SJSA1 (cell line): ENCODE measurements around the gene SLC25A44. TPM values are rescaled to one million over a fixed set of nuclear protein-coding genes. Genes with fewer than 3 reads are reported as not detected.
"Not testable (repeated sequence)": the region's sequence is repeated elsewhere in the genome, so short reads cannot be mapped to it uniquely, and the experiment has no call there.

Experiments used
- DNase-seq, 2 experiments: peaks; one replicate each; pipeline ENCODE4 v3.0.0-alpha.2; 2015 to 2020; ENCODE audit warnings: low spot score in 2 of 2, low read depth in 1 of 2
- H3K27ac ChIP-seq: fragments of 250-450 bp; sonication (Bioruptor Pico); 2 replicates; pipeline ENCODE4 v1.5.1; 2020; ENCODE audit warnings: mild to moderate bottlenecking, moderate library complexity
- H3K27me3 ChIP-seq: fragments of 250-450 bp; sonication (Bioruptor Pico); replicated peaks from 2 replicates; pipeline ENCODE4 v1.5.1; 2020; ENCODE audit warnings: mild to moderate bottlenecking, moderate library complexity
- H3K36me3 ChIP-seq: fragments of 250-450 bp; sonication (Bioruptor Pico); 2 replicates; pipeline ENCODE4 v1.5.1; 2020; ENCODE audit warnings: mild to moderate bottlenecking
- H3K4me1 ChIP-seq: fragments of 250-450 bp; sonication (Bioruptor Pico); replicated peaks from 2 replicates; pipeline ENCODE4 v1.6.1; 2021; ENCODE audit warnings: mild to moderate bottlenecking
- H3K4me3 ChIP-seq: fragments of 250-450 bp; sonication (Bioruptor Pico); 2 replicates; pipeline ENCODE4 v1.5.1; 2020; ENCODE audit warnings: mild to moderate bottlenecking
- H3K9me3 ChIP-seq: fragments of 250-450 bp; sonication (Bioruptor Pico); replicated peaks from 2 replicates; pipeline ENCODE4 v1.5.1; 2020; ENCODE audit warnings: mild to moderate bottlenecking
- total RNA-seq: library from RNA; depleted of rRNA; stranded (reverse); fragments of >200 nt; shearing (Covaris generic); gene quantifications from 2 replicates; pipeline ENCODE4 v1.2.3, GENCODE V29; 2014

The SLC25A44 gene
- total RNA-seq, 1 experiment from 2014 or later = 17.9 TPM

- Histone ChIP-seq H3K36me3 (peaks cover 74% of the 10 kb centered on the region), H3K4me1 (peaks cover 9% of the 10 kb centered on the region), H3K27ac (0 out of 2 replicates have a peak overlapping the region, but pooled peaks have one; percentile 29), H3K9me3 (no peaks in the 10 kb centered on the region), H3K4me3 (no peak overlapping the region), H3K27me3 (no peaks in the 10 kb centered on the region)
- DNase-seq = no peak
Observed at GRCh38 chr1:156203331-156203730, 9.4 kb downstream of the SLC25A44 start.

GRCh38 chr1:156204686-156205085 lies 10.8 kb downstream of the SLC25A44 start:
- no peaks in the 10 kb centered on the region for H3K9me3 ChIP-seq
- peaks cover 9% of the 10 kb centered on the region for H3K4me1 ChIP-seq
- H3K27me3 ChIP-seq = no peaks in the 10 kb centered on the region
- no peak overlapping the region for H3K27ac ChIP-seq
- H3K4me3 ChIP-seq = no peak overlapping the region
- DNase-seq = no peak
- H3K36me3 ChIP-seq = peaks cover 78% of the 10 kb centered on the region

- no peaks in the 10 kb centered on the region for H3K9me3 ChIP-seq
- H3K4me3 ChIP-seq = no peak overlapping the region
- peaks cover 72% of the 10 kb centered on the region for H3K36me3 ChIP-seq
- H3K4me1 ChIP-seq = peaks cover 15% of the 10 kb centered on the region
- no peaks in the 10 kb centered on the region for H3K27me3 ChIP-seq
- H3K27ac ChIP-seq = no peak overlapping the region
- no peak for DNase-seq
Observed at GRCh38 chr1:156211243-156211642, 17.3 kb downstream of the SLC25A44 start.

- Histone ChIP-seq H3K27ac (peak overlapping the region; percentile 95), H3K9me3 (no peaks in the 10 kb centered on the region), H3K4me1 (peaks cover 15% of the 10 kb centered on the region), H3K4me3 (peak overlapping the region; percentile 76), H3K27me3 (no peaks in the 10 kb centered on the region), H3K36me3 (peaks cover 65% of the 10 kb centered on the region)
- DNase-seq = no peak
Observed at GRCh38 chr1:156212130-156212529, 18.2 kb downstream of the SLC25A44 start.

GRCh38 chr1:156212833-156213643 lies 19.1 kb downstream of the SLC25A44 start, which contains the start of gene PMF1:
TSS of gene PMF1 (plus strand) at chr1:156213007. CDS start at chr1:156213016, 9 bp downstream.
- Histone ChIP-seq H3K27ac (peak within 1 kb of the TSS; percentile 95), H3K4me1 (peaks cover 15% of the 10 kb centered on the region)

GRCh38 chr1:156213644-156213966 lies 19.7 kb downstream of the SLC25A44 start:
- Histone ChIP-seq H3K4me3 (peak overlapping the region; percentile 76), H3K9me3 (no peaks in the 10 kb centered on the region), H3K4me1 (peaks cover 15% of the 10 kb centered on the region), H3K36me3 (peaks cover 52% of the 10 kb centered on the region), H3K27ac (peak overlapping the region; percentile 95), H3K27me3 (no peaks in the 10 kb centered on the region)
- no peak for DNase-seq

More at GRCh38 chr1:156212833-156213643, 19.1 kb downstream of the SLC25A44 start, which contains the start of gene PMF1:
- peak; percentile 97 to 99 for DNase-seq
- Histone ChIP-seq H3K4me3 (peak within 1 kb of the TSS; percentile 76), H3K27me3 (no peaks in the 10 kb centered on the region), H3K9me3 (no peaks in the 10 kb centered on the region), H3K36me3 (peaks cover 56% of the 10 kb centered on the region)

GRCh38 chr1:156214024-156214748 lies 20.3 kb downstream of the SLC25A44 start:
- Histone ChIP-seq H3K9me3 (no peaks in the 10 kb centered on the region), H3K27ac (peak overlapping the region; percentile 95; the same call in 1 of the 2 replicates), H3K36me3 (peaks cover 47% of the 10 kb centered on the region), H3K4me1 (peaks cover 15% of the 10 kb centered on the region), H3K4me3 (peak overlapping the region; percentile 76), H3K27me3 (no peaks in the 10 kb centered on the region)
- DNase-seq = no peak

- H3K9me3 ChIP-seq, DNase-seq, H3K27me3 ChIP-seq, H3K4me3 ChIP-seq, H3K27ac ChIP-seq: not testable (repeated sequence)
- Histone ChIP-seq H3K36me3 (peaks cover 40% of the 10 kb centered on the region), H3K4me1 (peaks cover 15% of the 10 kb centered on the region)
Observed at GRCh38 chr1:156216361-156217086, 22.6 kb downstream of the SLC25A44 start.

GRCh38 chr1:156217871-156218270 lies 24.0 kb downstream of the SLC25A44 start:
- H3K4me3 ChIP-seq = no peak overlapping the region
- no peaks in the 10 kb centered on the region for H3K9me3 ChIP-seq
- H3K27ac ChIP-seq = no peak overlapping the region
- peaks cover 39% of the 10 kb centered on the region for H3K36me3 ChIP-seq
- DNase-seq = no peak
- no peaks in the 10 kb centered on the region for H3K27me3 ChIP-seq
- H3K4me1 ChIP-seq = peaks cover 20% of the 10 kb centered on the region

GRCh38 chr1:156220226-156220625 lies 26.3 kb downstream of the SLC25A44 start:
- Histone ChIP-seq H3K36me3 (peaks cover 31% of the 10 kb centered on the region), H3K4me3 (no peak overlapping the region), H3K27me3 (no peaks in the 10 kb centered on the region), H3K9me3 (no peaks in the 10 kb centered on the region), H3K27ac (no peak overlapping the region), H3K4me1 (peaks cover 16% of the 10 kb centered on the region)
- no peak for DNase-seq

- H3K36me3 ChIP-seq = peaks cover 34% of the 10 kb centered on the region
- no peaks in the 10 kb centered on the region for H3K9me3 ChIP-seq
- no peaks in the 10 kb centered on the region for H3K27me3 ChIP-seq
- peaks cover 16% of the 10 kb centered on the region for H3K4me1 ChIP-seq
- H3K4me3 ChIP-seq = no peak overlapping the region
- H3K27ac ChIP-seq = peak overlapping the region; percentile 38; the same call in 1 of the 2 replicates
- no peak for DNase-seq
Observed at GRCh38 chr1:156221986-156222692, 28.2 kb downstream of the SLC25A44 start.

- H3K36me3 ChIP-seq = peaks cover 34% of the 10 kb centered on the region
- H3K27ac ChIP-seq = no peak overlapping the region
- H3K4me1 ChIP-seq = peaks cover 16% of the 10 kb centered on the region
- H3K27me3 ChIP-seq = no peaks in the 10 kb centered on the region
- no peak overlapping the region for H3K4me3 ChIP-seq
- no peak for DNase-seq
- H3K9me3 ChIP-seq = no peaks in the 10 kb centered on the region
Observed at GRCh38 chr1:156225677-156226014, 31.7 kb downstream of the SLC25A44 start.

GRCh38 chr1:156226116-156226538 lies 32.2 kb downstream of the SLC25A44 start:
- Histone ChIP-seq H3K9me3 (no peaks in the 10 kb centered on the region), H3K4me3 (no peak overlapping the region), H3K27me3 (no peaks in the 10 kb centered on the region), H3K4me1 (peaks cover 16% of the 10 kb centered on the region), H3K27ac (no peak overlapping the region), H3K36me3 (peaks cover 33% of the 10 kb centered on the region)
- DNase-seq = no peak
